ENCODE data around the gene ZNF831. TPM values are rescaled to one million over a fixed set of nuclear protein-coding genes. Genes with fewer than 3 reads are reported as not detected.

ZNF831 gene
- total RNA-seq, 1 donor, result not detected

- H3K4me3 ChIP-seq (ENCODE audit: low read depth, low read length), result no peak overlapping the region
- no peak for TF ChIP-seq CTCF (IDR thresholded peaks at IDR 0.05; ENCODE audit: insufficient read depth, low read length)
- no peak for DNase-seq (ENCODE audit: low read depth)
Observed at GRCh38 chr20:59127839-59128238, 35.8 kb upstream of the ZNF831 start.

- no peak for TF ChIP-seq CTCF (IDR thresholded peaks at IDR 0.05; ENCODE audit: insufficient read depth, low read length)
- DNase-seq (ENCODE audit: low read depth), result no peak
- H3K4me3 ChIP-seq (ENCODE audit: low read depth, low read length), result no peak overlapping the region
Observed at GRCh38 chr20:59131551-59132285, 31.9 kb upstream of the ZNF831 start.

- TF ChIP-seq CTCF (IDR thresholded peaks at IDR 0.05; ENCODE audit: insufficient read depth, low read length), result no peak
- DNase-seq (ENCODE audit: low read depth), result no peak
- no peak overlapping the region for H3K4me3 ChIP-seq (ENCODE audit: low read depth, low read length)
Observed at GRCh38 chr20:59134182-59134581, 29.4 kb upstream of the ZNF831 start.

GRCh38 chr20:59135093-59135492 is 28.5 kb upstream of the ZNF831 start:
- no peak overlapping the region for H3K4me3 ChIP-seq (ENCODE audit: low read depth, low read length)
- TF ChIP-seq CTCF (IDR thresholded peaks at IDR 0.05; ENCODE audit: insufficient read depth, low read length), result no peak

GRCh38 chr20:59136027-59136426 is 27.6 kb upstream of the ZNF831 start:
- no peak for TF ChIP-seq CTCF (IDR thresholded peaks at IDR 0.05; ENCODE audit: insufficient read depth, low read length)
- DNase-seq (ENCODE audit: low read depth), result no peak
- H3K4me3 ChIP-seq (ENCODE audit: low read depth, low read length), result no peak overlapping the region

More at GRCh38 chr20:59135093-59135492, 28.5 kb upstream of the ZNF831 start:
- DNase-seq (ENCODE audit: low read depth), result no peak

GRCh38 chr20:59137532-59137931 is 26.1 kb upstream of the ZNF831 start:
- no peak for DNase-seq (ENCODE audit: low read depth)

More at GRCh38 chr20:59137532-59137931, 26.1 kb upstream of the ZNF831 start:
- no peak for TF ChIP-seq CTCF (IDR thresholded peaks at IDR 0.05; ENCODE audit: insufficient read depth, low read length)
- H3K4me3 ChIP-seq (ENCODE audit: low read depth, low read length), result no peak overlapping the region
